Liver (tissue), 3 donors: Measurements from ENCODE around the gene SLC27A5.
A peak's percentile ranks its signal among the peaks of the same experiment; 100 is the strongest.

Source experiments
- CTCF ChIP-seq: fragments of 150-350 bp; IDR thresholded peaks from 2 replicates; pipeline ENCODE4 v1.5.1; 2017; ENCODE audit warnings: improper control_type of control experiment, low read depth, low read length; ENCODE audit not compliant: missing input control
- EGR1 ChIP-seq, 2 donors: IDR thresholded peaks; 2 replicates each; pipeline ENCODE4 v1.6.1; 2016 to 2018; ENCODE audit warnings: antibody characterized with exemption in 2 of 2, low read depth in 2 of 2
- GABPA ChIP-seq, 2 donors: IDR thresholded peaks in 1 of 2; conservative IDR thresholded peaks in 1 of 2; 2 replicates each; pipeline ENCODE4 v1.6.1; 2016; ENCODE audit warnings: antibody characterized with exemption in 2 of 2, mild to moderate bottlenecking in 1 of 2, moderate library complexity in 1 of 2
- HNF4A ChIP-seq, 2 donors: conservative IDR thresholded peaks; 2 replicates each; pipeline ENCODE4 v1.6.1; 2016; ENCODE audit warnings: antibody characterized with exemption in 2 of 2, mild to moderate bottlenecking in 2 of 2
- REST ChIP-seq: IDR thresholded peaks from 2 replicates; pipeline ENCODE4 v1.6.1; 2016; ENCODE audit warnings: antibody characterized with exemption, mild to moderate bottlenecking
- SP1 ChIP-seq: IDR thresholded peaks from 2 replicates; pipeline ENCODE4 v1.6.1; 2018; ENCODE audit warnings: antibody characterized with exemption, mild to moderate bottlenecking
- YY1 ChIP-seq: IDR thresholded peaks from 2 replicates; pipeline ENCODE4 v1.6.1; 2016; ENCODE audit warnings: antibody characterized with exemption, mild to moderate bottlenecking
- donor health status: healthy.
- donor health status: healthy.

- TF ChIP-seq CTCF, result no peak
- peak; percentile 49 for TF ChIP-seq YY1
- no peak for TF ChIP-seq EGR1 (IDR thresholded peaks at IDR 0.05; ENCODE audit: low read depth in 2 of 2)
- peak in 1 of 2 donors; percentile 24 for TF ChIP-seq GABPA (IDR thresholded peaks at IDR 0.05 in 1 of 2, conservative IDR thresholded peaks at IDR 0.05 in 1 of 2)
- peak; percentile 34 for TF ChIP-seq REST
- peak; percentile 85 for TF ChIP-seq SP1
- TF ChIP-seq HNF4A (conservative IDR thresholded peaks at IDR 0.05), result peak; percentile 87
These were observed 1.5 kb downstream of the SLC27A5 start for GRCh38 chr19:58510084-58510862.
